BJ (cell line): ENCODE results near the gene VTN. TPM values are rescaled to one million over a fixed set of nuclear protein-coding genes. Genes with fewer than 3 reads are reported as not detected.

Source experiments
- CTCF ChIA-PET: fragments of 350-600 bp; formaldehyde crosslinking; extraction: SDS; loops from one replicate; lab custom pipeline; 2021; ENCODE audit warnings: antibody characterized with exemption, inconsistent platforms; lab: Yijun Ruan, JAX
- POLR2A ChIA-PET: fragments of 300-600 bp; sonication (Branson Sonifier 250); formaldehyde crosslinking; extraction: SDS; loops from one replicate; lab custom pipeline; 2021; ENCODE audit warnings: antibody characterized with exemption; lab: Charles Lee
- DNase-seq: peaks from one replicate; pipeline ENCODE4 v3.0.0-alpha.2; 2011; ENCODE audit warnings: low read depth
- H3K27me3 ChIP-seq: 2 replicates; pipeline ENCODE4 v1.6.0; 2011; ENCODE audit warnings: low read length; ENCODE audit not compliant: control insufficient read depth, insufficient read depth
- H3K36me3 ChIP-seq: 2 replicates; pipeline ENCODE4 v1.5.1; 2011; ENCODE audit warnings: low read length; ENCODE audit not compliant: control insufficient read depth, insufficient read depth
- H3K4me3 ChIP-seq: 2 replicates; pipeline ENCODE4 v1.5.1; 2011; ENCODE audit warnings: low read depth, mild to moderate bottlenecking, control low read depth, low read length
- CTCF ChIP-seq: IDR thresholded peaks from 2 replicates; pipeline ENCODE4 v1.5.1; 2011; ENCODE audit warnings: low read depth, mild to moderate bottlenecking, control low read depth, inconsistent platforms, low read length, moderate library complexity; ENCODE audit not compliant: insufficient read depth
- polyA plus RNA-seq: library from polyadenylated mRNA; depleted of rRNA; stranded (reverse); fragments of >200 nt; gene quantifications from 2 replicates; pipeline ENCODE4 v1.2.3, GENCODE V29; 2011

VTN gene
- polyA plus RNA-seq, 1 experiment = 4.2 TPM

GRCh38 chr17:28347261-28347891 lies 22.7 kb downstream of the VTN start:
- POLR2A ChIA-PET = interaction anchor here (0.5 to 1.4 kb wide), 5 partner anchors 8 to 889 kb away, joined by 4 to 14 read pairs (median 8); partner anchors contain the start of genes IFT20, POLDIP2 and TNFAIP1

GRCh38 chr17:28346746-28347246 lies 23.3 kb downstream of the VTN start:
- ChIA-PET CTCF (interaction anchor here (0.5 to 2.1 kb wide), 8 partner anchors 9 to 541 kb away, joined by 3 to 13 read pairs (median 5); partner anchors contain the start of genes IFT20, POLDIP2 and TNFAIP1), POLR2A (interaction anchor here (0.5 to 1.4 kb wide), 6 partner anchors 8 to 889 kb away, joined by 3 to 14 read pairs (median 6); partner anchors contain the start of genes IFT20, POLDIP2 and TNFAIP1)
- H3K36me3 ChIP-seq = peaks cover 48% of the 10 kb centered on the region
- no peak for DNase-seq
- peak; percentile 48 for TF ChIP-seq CTCF
- H3K4me3 ChIP-seq = no peak overlapping the region
- no peaks in the 10 kb centered on the region for H3K27me3 ChIP-seq

More at GRCh38 chr17:28347261-28347891, 22.7 kb downstream of the VTN start:
- DNase-seq = peak; percentile 52
- TF ChIP-seq CTCF = no peak
- no peak overlapping the region for H3K4me3 ChIP-seq
- no peaks in the 10 kb centered on the region for H3K27me3 ChIP-seq
- peaks cover 45% of the 10 kb centered on the region for H3K36me3 ChIP-seq
- CTCF ChIA-PET = interaction anchor here (0.8 to 2.1 kb wide), 8 partner anchors 9 to 542 kb away, joined by 3 to 13 read pairs (median 6); partner anchors contain the start of genes IFT20, POLDIP2 and TNFAIP1

GRCh38 chr17:28346199-28346580 lies 23.9 kb downstream of the VTN start:
- Histone ChIP-seq H3K4me3 (no peak overlapping the region), H3K27me3 (no peaks in the 10 kb centered on the region), H3K36me3 (peaks cover 48% of the 10 kb centered on the region)
- DNase-seq = no peak
- TF ChIP-seq CTCF = no peak
- ChIA-PET POLR2A (interaction anchor here (0.8 to 1.4 kb wide), 3 partner anchors 8 to 11 kb away, joined by 3 to 9 read pairs (median 4); partner anchors contain the start of genes IFT20, POLDIP2 and TNFAIP1), CTCF (interaction anchor here (1.8 to 2.1 kb wide), 5 partner anchors 8 to 541 kb away, joined by 4 to 13 read pairs (median 10); partner anchors contain the start of genes IFT20 and TNFAIP1)

- H3K36me3 ChIP-seq = peaks cover 50% of the 10 kb centered on the region
- ChIA-PET POLR2A (interaction anchor here (0.6 to 0.9 kb wide), 3 partner anchors 10 to 24 kb away, joined by 3 to 4 read pairs (median 3); partner anchors contain the start of genes POLDIP2 and TNFAIP1), CTCF (interaction anchor here (1.8 to 2.1 kb wide), 5 partner anchors 8 to 540 kb away, joined by 4 to 13 read pairs (median 10); partner anchors contain the start of genes IFT20 and TNFAIP1)
- H3K27me3 ChIP-seq = no peaks in the 10 kb centered on the region
- TF ChIP-seq CTCF = no peak
- H3K4me3 ChIP-seq = no peak overlapping the region
- no peak for DNase-seq
Observed at GRCh38 chr17:28345419-28346198, 24.5 kb downstream of the VTN start.
